GM18520 (cell line): ENCODE data around the gene CEP78.

Source experiments
- ATAC-seq: cut with Tn5 transposase; IDR thresholded peaks from one replicate; pipeline ENCODE4 v1.9.1; 2021; ENCODE audit not compliant: unreplicated experiment

CEP78 gene

GRCh38 chr9:78306222-78307076 is 70.6 kb downstream of the CEP78 start:
- ATAC-seq = no peak

- ATAC-seq = no peak
These were observed 71.5 kb downstream of the CEP78 start for GRCh38 chr9:78307360-78307759.

- no peak for ATAC-seq
These were observed 73.2 kb downstream of the CEP78 start for GRCh38 chr9:78309066-78309465.

GRCh38 chr9:78311075-78311474 is 75.2 kb downstream of the CEP78 start:
- no peak for ATAC-seq

GRCh38 chr9:78311886-78312524 is 76.1 kb downstream of the CEP78 start:
- ATAC-seq = no peak

GRCh38 chr9:78314550-78314949 is 78.7 kb downstream of the CEP78 start:
- no peak for ATAC-seq

- ATAC-seq = no peak
These were observed 79.3 kb downstream of the CEP78 start for GRCh38 chr9:78314953-78315870.

GRCh38 chr9:78316166-78316892 is 80.5 kb downstream of the CEP78 start:
- ATAC-seq = no peak

GRCh38 chr9:78319197-78320029 is 83.5 kb downstream of the CEP78 start:
- no peak for ATAC-seq

GRCh38 chr9:78320030-78320693 is 84.3 kb downstream of the CEP78 start:
- no peak for ATAC-seq

GRCh38 chr9:78320875-78321496 is 85.1 kb downstream of the CEP78 start:
- no peak for ATAC-seq

- no peak for ATAC-seq
These were observed 85.6 kb downstream of the CEP78 start for GRCh38 chr9:78321505-78321904.

GRCh38 chr9:78324068-78324650 is 88.3 kb downstream of the CEP78 start:
- no peak for ATAC-seq

- no peak for ATAC-seq
These were observed 88.8 kb downstream of the CEP78 start for GRCh38 chr9:78324682-78325081.

GRCh38 chr9:78325343-78325742 is 89.5 kb downstream of the CEP78 start:
- no peak for ATAC-seq

- ATAC-seq = no peak
These were observed 90.0 kb downstream of the CEP78 start for GRCh38 chr9:78325846-78326360.

GRCh38 chr9:78326564-78326963 is 90.7 kb downstream of the CEP78 start:
- ATAC-seq = no peak
